Measurements from ENCODE around the gene STK36. TPM values are rescaled to one million over a fixed set of nuclear protein-coding genes. Genes with fewer than 3 reads are reported as not detected.

Gene STK36
- total RNA-seq, 1 experiment from 2014 or later, result 38.7 TPM

- H3K18ac ChIP-seq (ENCODE audit: insufficient read length, low read depth, low read length), result no peak overlapping the region
- H3K56ac ChIP-seq (ENCODE audit: insufficient read length, low read depth, low read length), result no peak overlapping the region
- Mint-ChIP-seq H3K27me3 (ENCODE audit: low read depth) (no peaks in the 10 kb centered on the region), H3K4me3 (no peak overlapping the region), H3K9me3 (no peaks in the 10 kb centered on the region), H3K27ac (no peak overlapping the region), H3K4me1 (peaks cover 27 to 33% of the 10 kb centered on the region in 2 experiments), H3K36me3 (ENCODE audit: insufficient read depth in 1 of 3, low read depth in 3 of 3) (peaks cover 8 to 34% (median 17%) of the 10 kb centered on the region in 3 experiments)
- no peaks in the 10 kb centered on the region for H4K20me1 ChIP-seq (ENCODE audit: control insufficient read depth, insufficient read depth, insufficient read length)
- H3K23me2 ChIP-seq (ENCODE audit: insufficient read length, low read depth, low read length, poor library complexity, severe bottlenecking), result no peaks in the 10 kb centered on the region
- no peaks in the 10 kb centered on the region for H3K9me3 ChIP-seq (ENCODE audit: control insufficient read depth, low read depth, low read length)
- H4K91ac ChIP-seq (ENCODE audit: insufficient read length, low read depth, low read length), result no peak overlapping the region
- H3K14ac ChIP-seq (ENCODE audit: insufficient read depth, low read length), result no peak overlapping the region
- H2BK15ac ChIP-seq (ENCODE audit: low read depth, low read length), result no peak overlapping the region
- H3T11ph ChIP-seq (ENCODE audit: low read length), result no peak overlapping the region
- no peak overlapping the region for H2BK5ac ChIP-seq (ENCODE audit: insufficient read length, low read length)
- H2AK5ac ChIP-seq (ENCODE audit: insufficient read length, low read length), result no peak overlapping the region
- H4K5ac ChIP-seq (ENCODE audit: insufficient read length, low read depth, low read length), result no peak overlapping the region
- no peak overlapping the region for H2BK12ac ChIP-seq (ENCODE audit: insufficient read length, low read depth, low read length)
- no peak overlapping the region for H2BK20ac ChIP-seq (ENCODE audit: low read depth, low read length, poor library complexity, severe bottlenecking)
- H3K23ac ChIP-seq (ENCODE audit: insufficient read length, low read depth, low read length), result no peak overlapping the region
- H2BK120ac ChIP-seq (ENCODE audit: low read depth, low read length, poor library complexity, severe bottlenecking), result no peak overlapping the region
- H2AFZ ChIP-seq (ENCODE audit: low read length), result no peak overlapping the region
- TF ChIP-seq, protein P1, sequence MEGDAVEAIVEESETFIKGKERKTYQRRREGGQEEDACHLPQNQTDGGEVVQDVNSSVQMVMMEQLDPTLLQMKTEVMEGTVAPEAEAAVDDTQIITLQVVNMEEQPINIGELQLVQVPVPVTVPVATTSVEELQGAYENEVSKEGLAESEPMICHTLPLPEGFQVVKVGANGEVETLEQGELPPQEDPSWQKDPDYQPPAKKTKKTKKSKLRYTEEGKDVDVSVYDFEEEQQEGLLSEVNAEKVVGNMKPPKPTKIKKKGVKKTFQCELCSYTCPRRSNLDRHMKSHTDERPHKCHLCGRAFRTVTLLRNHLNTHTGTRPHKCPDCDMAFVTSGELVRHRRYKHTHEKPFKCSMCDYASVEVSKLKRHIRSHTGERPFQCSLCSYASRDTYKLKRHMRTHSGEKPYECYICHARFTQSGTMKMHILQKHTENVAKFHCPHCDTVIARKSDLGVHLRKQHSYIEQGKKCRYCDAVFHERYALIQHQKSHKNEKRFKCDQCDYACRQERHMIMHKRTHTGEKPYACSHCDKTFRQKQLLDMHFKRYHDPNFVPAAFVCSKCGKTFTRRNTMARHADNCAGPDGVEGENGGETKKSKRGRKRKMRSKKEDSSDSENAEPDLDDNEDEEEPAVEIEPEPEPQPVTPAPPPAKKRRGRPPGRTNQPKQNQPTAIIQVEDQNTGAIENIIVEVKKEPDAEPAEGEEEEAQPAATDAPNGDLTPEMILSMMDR (conservative IDR thresholded peaks at IDR 0.05), result no peak
- no peak overlapping the region for H3K4me2 ChIP-seq (ENCODE audit: insufficient read depth, insufficient read length, low read length)
- no peak overlapping the region for H3K4ac ChIP-seq (ENCODE audit: low read depth, low read length)
- peaks cover 11% of the 10 kb centered on the region for H3K79me1 ChIP-seq (ENCODE audit: insufficient read depth, low read depth, low read length, poor library complexity, severe bottlenecking)
- WGBS (ENCODE audit: extremely low coverage, insufficient read length, low lambda C conversion rate), result no CpG with 5 or more reads among the region's 4 CpGs
- H3K4me1 ChIP-seq (ENCODE audit: insufficient read depth, low read length), result peaks cover 14% of the 10 kb centered on the region; the same call in 1 of the 2 replicates
- DNase-seq, result no peak
- no peaks in the 10 kb centered on the region for H3K27me3 ChIP-seq (ENCODE audit: insufficient read depth, low read length)
- H3K27ac ChIP-seq (ENCODE audit: insufficient read length, low read depth, low read length), result no peak overlapping the region
- H4K8ac ChIP-seq (replicated peaks; ENCODE audit: insufficient read length, low read depth, low read length), result no peak overlapping the region
- peaks cover 20% of the 10 kb centered on the region; the same call in 1 of the 2 replicates for H3K79me2 ChIP-seq (ENCODE audit: insufficient read depth, low read length)
- no peak overlapping the region for H3K9ac ChIP-seq (ENCODE audit: extremely low read depth, insufficient read length, low read length)
Measured at GRCh38 chr2:218716070-218716469, 44.2 kb downstream of the STK36 start.

All from H9 (cell line).